NT2/D1 (cell line): ENCODE data around the gene TGFBR3.

Experiments used
- YY1 ChIP-seq: IDR thresholded peaks from 2 replicates; pipeline ENCODE4 v1.6.1; 2011; ENCODE audit not compliant: insufficient read length, insufficient read depth
- ZNF274 ChIP-seq: IDR thresholded peaks from 2 replicates; pipeline ENCODE4 v1.6.1; 2011; ENCODE audit warnings: mild to moderate bottlenecking, low read depth, low read length

GRCh38 chr1:91803847-91804545 is 82.0 kb downstream of the TGFBR3 start:
- TF ChIP-seq YY1: no peak
- TF ChIP-seq ZNF274: no peak
